GM12878 (cell line): ENCODE results near the gene SUPT4H1. TPM values are rescaled to one million over a fixed set of nuclear protein-coding genes. Genes with fewer than 3 reads are reported as not detected.

Experiments used
- ATAC-seq: fragments of 200-7000 bp; cut with Tn5 transposase; 3 replicates; pipeline ENCODE4 v1.9.1; 2020; ENCODE audit warnings: mild to moderate bottlenecking, moderate library complexity
- BruUV-seq: library from RNA; stranded (reverse); fragments of 400-500 nt; replicated peaks from 2 replicates; lab custom pipeline; 2021; lab: Mats Ljungman, UMichigan
- CTCF ChIA-PET: fragments of 300-600 bp; sonication (Branson Sonifier 250); formaldehyde crosslinking; extraction: SDS; loops from one replicate; lab custom pipeline; 2021; ENCODE audit warnings: inconsistent platforms; lab: Yijun Ruan, JAX
- POLR2A ChIA-PET: fragments of 350-600 bp; formaldehyde crosslinking; extraction: SDS; loops from one replicate; lab custom pipeline; 2021; ENCODE audit warnings: inconsistent platforms; lab: Charles Lee
- RAD21 ChIA-PET: fragments of 300-600 bp; sonication (Branson Sonifier 250); formaldehyde crosslinking; loops from one replicate; lab custom pipeline; 2023; ENCODE audit warnings: antibody characterized with exemption; ENCODE audit not compliant: unreplicated experiment; lab: Charles Lee
- SMC1A ChIA-PET: fragments of 300-600 bp; sonication (Branson Sonifier 250); formaldehyde crosslinking; loops from one replicate; lab custom pipeline; 2023; ENCODE audit not compliant: unreplicated experiment, uncharacterized antibody; lab: Charles Lee
- DNase-seq: peaks from one replicate; pipeline ENCODE4 v3.0.0-alpha.2; 2011; ENCODE audit warnings: low read depth, low spot score
- FAIRE-seq: peaks from 3 replicates; lab custom pipeline; 2011; peaks lifted over from hg19 to GRCh38; lab: Jason Lieb, UNC
- H2AFZ ChIP-seq: 2 replicates; pipeline ENCODE4 v1.6.0; 2011; ENCODE audit warnings: low read depth, low read length, control low read depth; ENCODE audit not compliant: control insufficient read depth
- H3K27ac ChIP-seq: 2 replicates; pipeline ENCODE4 v1.5.1; 2011; ENCODE audit warnings: control low read depth; ENCODE audit not compliant: control insufficient read depth, insufficient read depth
- H3K27me3 ChIP-seq, 2 experiments: replicated peaks in 1 of 2; 2 replicates each; pipeline versions ENCODE4 v1.6.0 to v1.6.1; 2011; ENCODE audit warnings: low read length in 1 of 2; ENCODE audit not compliant: control insufficient read depth in 2 of 2, insufficient read depth in 2 of 2
- H3K36me3 ChIP-seq, 2 experiments: 2 replicates each; pipeline ENCODE4 v1.5.1; 2011; ENCODE audit warnings: low read length in 1 of 2; ENCODE audit not compliant: control insufficient read depth in 2 of 2, insufficient read depth in 2 of 2
- H3K4me1 ChIP-seq: 2 replicates; pipeline ENCODE4 v1.6.1; 2011; ENCODE audit warnings: mild to moderate bottlenecking, low read length, moderate library complexity, mixed read lengths; ENCODE audit not compliant: control insufficient read depth, insufficient read depth
- H3K4me2 ChIP-seq: 2 replicates; pipeline ENCODE4 v1.6.0; 2011; ENCODE audit warnings: control low read depth; ENCODE audit not compliant: control insufficient read depth, insufficient read depth
- H3K4me3 ChIP-seq: fragments of 200-600 bp; sonication (generic); 2 replicates; pipeline ENCODE4 v1.5.1; 2016
- H3K79me2 ChIP-seq: 2 replicates; pipeline ENCODE4 v1.6.0; 2011; ENCODE audit warnings: low read length; ENCODE audit not compliant: control insufficient read depth, insufficient read depth
- H3K9ac ChIP-seq: 2 replicates; pipeline ENCODE4 v1.8.0; 2011; ENCODE audit warnings: low read length, control low read depth, mixed read lengths; ENCODE audit not compliant: control insufficient read depth, insufficient read depth
- H3K9me3 ChIP-seq: replicated peaks from 3 replicates; pipeline ENCODE4 v1.5.1; 2011; ENCODE audit warnings: mild to moderate bottlenecking, low read length; ENCODE audit not compliant: control insufficient read depth, insufficient read depth
- H4K20me1 ChIP-seq: 2 replicates; pipeline ENCODE4 v1.6.0; 2011; ENCODE audit not compliant: control insufficient read depth, insufficient read depth
- BCL3 ChIP-seq: IDR thresholded peaks from 2 replicates; pipeline ENCODE4 v1.6.1; 2011; ENCODE audit warnings: borderline replicate concordance, low read depth, mild to moderate bottlenecking, moderate library complexity, low read length; ENCODE audit not compliant: insufficient read depth, poor library complexity, severe bottlenecking
- FOXK2 ChIP-seq: fragments of 450-650 bp; IDR thresholded peaks from 2 replicates; pipeline ENCODE4 v1.6.1; 2017; ENCODE audit warnings: mild to moderate bottlenecking, moderate library complexity
- TARDBP ChIP-seq: IDR thresholded peaks from 2 replicates; pipeline ENCODE4 v1.6.1; 2016; ENCODE audit warnings: borderline replicate concordance
- TCF7 ChIP-seq: IDR thresholded peaks from 2 replicates; pipeline ENCODE4 v1.6.1; 2014; ENCODE audit warnings: antibody characterized with exemption, borderline replicate concordance
- YBX1 ChIP-seq: fragments of 450-650 bp; IDR thresholded peaks from 2 replicates; pipeline ENCODE4 v1.6.1; 2016; ENCODE audit warnings: antibody characterized with exemption
- ZNF207 ChIP-seq: fragments of 450-650 bp; IDR thresholded peaks from 2 replicates; pipeline ENCODE4 v1.6.1; 2014; ENCODE audit warnings: antibody characterized with exemption, mild to moderate bottlenecking, borderline replicate concordance
- ZNF217 ChIP-seq: fragments of 450-650 bp; IDR thresholded peaks from 2 replicates; pipeline ENCODE4 v1.6.1; 2017; ENCODE audit warnings: antibody characterized with exemption, mild to moderate bottlenecking
- ZNF274 ChIP-seq: IDR thresholded peaks from one replicate; pipeline ENCODE4 v1.8.0; 2011; ENCODE audit not compliant: insufficient read length, insufficient read depth
- WGBS: methylation state at CpG from one replicate; pipeline ENCODE4 v1.1.6; 2016; ENCODE audit warnings: low lambda C conversion rate; ENCODE audit not compliant: insufficient replicate concordance, insufficient coverage; ENCODE audit errors: missing lambda C conversion rate; 5-methylcytosine and 5-hydroxymethylcytosine counted together
- in situ Hi-C: fragments of 300-500 bp; cut with MboI; formaldehyde crosslinking; loops from 9 replicates; pipeline ENCODE4 v1.14.3; 2018; ENCODE audit warnings: mixed read lengths
- intact Hi-C: fragments of 100-400 bp; cut with micrococcal nuclease; formaldehyde crosslinking; loops from one replicate; pipeline ENCODE4 v1.14.2; 2022; ENCODE audit not compliant: unreplicated experiment
- polyA plus RNA-seq, 11 experiments: library from polyadenylated mRNA; depleted of rRNA in 4 of 11; unstranded in 6 of 11; stranded (reverse) in 5 of 11; fragments of >200 nt; fragmentation: Nextera tagmentation in 4 of 11; fragmentation: Illumina TruSeq in 1 of 11; extraction: Ambion mirVana in 4 of 11; extraction: Trizol in 1 of 11; gene quantifications; 1 replicate in 1 of 11; 2 replicates in 10 of 11; pipeline versions ENCODE4 v1.2.1 to v1.2.3, GENCODE V29; 2011 to 2016; ENCODE audit warnings: inconsistent platforms in 2 of 11, missing spikeins in 2 of 11, low read depth in 1 of 11
- total RNA-seq, 4 experiments: library from RNA; depleted of rRNA in 3 of 4; stranded (reverse); fragments of >200 nt in 3 of 4; fragmentation: Illumina TruSeq in 1 of 4; extraction: Trizol in 1 of 4; gene quantifications; 2 replicates each; pipeline versions ENCODE4 v1.2.1 to v1.2.3, GENCODE V29; 2013 to 2021
- TF ChIP-seq, protein P1 (sequence below): IDR thresholded peaks from 2 replicates; pipeline ENCODE4 v1.6.1; 2011; ENCODE audit warnings: borderline replicate concordance, low read depth, mild to moderate bottlenecking, moderate library complexity, mixed read lengths, low read length; ENCODE audit not compliant: insufficient read depth; ENCODE audit errors: extremely low read length
- TF ChIP-seq, protein P2 (sequence below): fragments of 150-350 bp; IDR thresholded peaks from 2 replicates; pipeline ENCODE4 v1.6.1; 2014; ENCODE audit warnings: mild to moderate bottlenecking, low read depth, low read length

The SUPT4H1 gene
- total and polyA plus RNA-seq, 10 of the 15 experiments (the other 5 are each of a cell fraction or from before 2014, with no cell fraction given): 83.8 to 293 (median 128) TPM

DNA sequence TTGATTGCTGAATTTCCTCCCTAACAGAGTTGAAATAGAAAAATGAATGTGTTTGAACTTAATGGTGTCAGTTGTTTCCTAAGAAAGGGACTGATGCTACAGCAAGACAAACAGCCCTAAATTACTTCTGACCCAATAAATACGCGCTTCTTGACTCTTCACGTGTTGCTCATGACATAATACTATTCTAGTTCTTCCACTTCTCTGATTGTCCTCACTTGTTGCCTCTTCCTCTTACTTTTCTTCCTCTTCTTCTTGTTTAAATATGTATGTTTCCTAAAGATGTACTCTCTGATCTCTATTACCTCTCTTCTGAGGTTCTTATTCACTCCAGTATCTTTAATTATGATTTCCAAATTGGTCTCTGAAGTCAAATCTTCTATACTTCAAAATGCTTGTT lies 32.9 kb upstream of the SUPT4H1 start:
- ChIA-PET CTCF (interaction anchor here (1.3 to 2.2 kb wide), 4 partner anchors 22 to 51 kb away, joined by 4 to 11 read pairs (median 4); partner anchors contain the start of genes RNF43 and SUPT4H1), POLR2A (interaction anchor here (0.5 to 5.9 kb wide), 5 partner anchors 12 to 1245 kb away, joined by 3 to 29 read pairs (median 5); partner anchors contain the start of gene SUPT4H1)
- Histone ChIP-seq H3K27ac (no peak overlapping the region), H3K27me3 (no peaks in the 10 kb centered on the region), H3K36me3 (no peaks in the 10 kb centered on the region; a peak in 2 of 4 replicates), H3K9ac (no peak overlapping the region), H4K20me1 (no peaks in the 10 kb centered on the region), H3K79me2 (peaks cover 4% of the 10 kb centered on the region)
- intact Hi-C loops (no loop called here), in situ Hi-C loops (no loop called here)
- ATAC-seq: no peak
- BruUV-seq: no TSS peak
- TF ChIP-seq TCF7 (no peak), FOXK2 (no peak), YBX1 (no peak), ZNF217 (no peak), ZNF274 (no peak), TARDBP (no peak), BCL3 (no peak), ZNF207 (no peak)
- TF ChIP-seq, protein P1, sequence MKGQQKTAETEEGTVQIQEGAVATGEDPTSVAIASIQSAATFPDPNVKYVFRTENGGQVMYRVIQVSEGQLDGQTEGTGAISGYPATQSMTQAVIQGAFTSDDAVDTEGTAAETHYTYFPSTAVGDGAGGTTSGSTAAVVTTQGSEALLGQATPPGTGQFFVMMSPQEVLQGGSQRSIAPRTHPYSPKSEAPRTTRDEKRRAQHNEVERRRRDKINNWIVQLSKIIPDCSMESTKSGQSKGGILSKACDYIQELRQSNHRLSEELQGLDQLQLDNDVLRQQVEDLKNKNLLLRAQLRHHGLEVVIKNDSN: no peak
- TF ChIP-seq, protein P2, sequence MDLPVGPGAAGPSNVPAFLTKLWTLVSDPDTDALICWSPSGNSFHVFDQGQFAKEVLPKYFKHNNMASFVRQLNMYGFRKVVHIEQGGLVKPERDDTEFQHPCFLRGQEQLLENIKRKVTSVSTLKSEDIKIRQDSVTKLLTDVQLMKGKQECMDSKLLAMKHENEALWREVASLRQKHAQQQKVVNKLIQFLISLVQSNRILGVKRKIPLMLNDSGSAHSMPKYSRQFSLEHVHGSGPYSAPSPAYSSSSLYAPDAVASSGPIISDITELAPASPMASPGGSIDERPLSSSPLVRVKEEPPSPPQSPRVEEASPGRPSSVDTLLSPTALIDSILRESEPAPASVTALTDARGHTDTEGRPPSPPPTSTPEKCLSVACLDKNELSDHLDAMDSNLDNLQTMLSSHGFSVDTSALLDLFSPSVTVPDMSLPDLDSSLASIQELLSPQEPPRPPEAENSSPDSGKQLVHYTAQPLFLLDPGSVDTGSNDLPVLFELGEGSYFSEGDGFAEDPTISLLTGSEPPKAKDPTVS: no peak
- TF ChIP-seq, all 136 proteins: peak for 0
- H3K4me2 ChIP-seq: no peak overlapping the region
- H2AFZ ChIP-seq: no peak overlapping the region
- ChIA-PET RAD21 (interaction anchor here (1.2 to 8.4 kb wide), 3 partner anchors 23 to 41 kb away, joined by 3 to 70 read pairs (median 7); partner anchors contain the start of gene RNF43), SMC1A (interaction anchor here (0.9 to 7.5 kb wide), 5 partner anchors 11 to 68 kb away, joined by 3 to 74 read pairs (median 22); partner anchors contain the start of gene RNF43)
- DNase-seq: no peak
- peak; percentile 65 for FAIRE-seq
- H3K4me1 ChIP-seq: peaks cover 19% of the 10 kb centered on the region
- H3K9me3 ChIP-seq: no peaks in the 10 kb centered on the region
- WGBS: 93% methylated on average over 3 of the region's 3 CpGs
- H3K4me3 ChIP-seq: no peak overlapping the region
